Measurements from ENCODE around the gene ACSM3. TPM values are rescaled to one million over a fixed set of nuclear protein-coding genes. Genes with fewer than 3 reads are reported as not detected.

Gene ACSM3
- total and polyA plus RNA-seq, 9 of the 15 experiments (the other 6 are each of a cell fraction or from before 2014, with no cell fraction given) = 112 to 420 (median 182) TPM

- TF ChIP-seq ZNF766 (CRISPR knock-in tag; conservative IDR thresholded peaks at IDR 0.05) (peak; percentile 71; the same call in 1 of the 2 replicates), JUND (IDR thresholded peaks at IDR 0.05; ENCODE audit: borderline replicate concordance, low read depth, low read length) (peak; percentile 21; the same call in 1 of the 2 replicates), JUND (tag; IDR thresholded peaks at IDR 0.05; ENCODE audit: borderline replicate concordance, low read depth, low read length) (no peak), NR2C2 (CRISPR knock-in tag; IDR thresholded peaks at IDR 0.05) (no peak), NR2C2 (tag; IDR thresholded peaks at IDR 0.05) (0 out of 2 replicates have a peak, but pooled peaks have one; percentile 18), SMAD4 (CRISPR knock-in tag; conservative IDR thresholded peaks at IDR 0.05) (0 out of 2 replicates have a peak, but pooled peaks have one; percentile 36), ZNF449 (CRISPR knock-in tag; IDR thresholded peaks at IDR 0.05) (0 out of 2 replicates have a peak, but pooled peaks have one; percentile 29), ZBTB11 (CRISPR knock-in tag; IDR thresholded peaks at IDR 0.05) (no peak), PBX2 (CRISPR knock-in tag; IDR thresholded peaks at IDR 0.05; ENCODE audit: low read depth) (no peak), PBX2 (tag; conservative IDR thresholded peaks at IDR 0.05; ENCODE audit: low read depth) (peak; percentile 49), ZNF408 (CRISPR knock-in tag; IDR thresholded peaks at IDR 0.05; ENCODE audit: low read depth) (no peak), WHSC1 (IDR thresholded peaks at IDR 0.05; ENCODE audit: low read length) (no peak), ZNF57 (CRISPR knock-in tag; IDR thresholded peaks at IDR 0.05) (no peak), SOX6 (IDR thresholded peaks at IDR 0.05) (peak; percentile 98), ZNF764 (CRISPR knock-in tag; IDR thresholded peaks at IDR 0.05; ENCODE audit: low read depth) (no peak), ARID4B (CRISPR knock-in tag; IDR thresholded peaks at IDR 0.05) (no peak)
Measured at GRCh38 chr16:20735490-20735889, 28.3 kb upstream of the ACSM3 start (continued).

Measured in K562 (cell line).